CD4-positive, alpha-beta T cell (primary cell): ENCODE results near the gene GSDME. TPM values are rescaled to one million over a fixed set of nuclear protein-coding genes. Genes with fewer than 3 reads are reported as not detected.
A peak's percentile ranks its signal among the peaks of the same experiment; 100 is the strongest.

Experiments used
- ATAC-seq: fragments of 200-7000 bp; cut with Tn5 transposase; one replicate; pipeline ENCODE4 v1.10.0; 2022; ENCODE audit warnings: mild to moderate bottlenecking; ENCODE audit not compliant: poor library complexity
- CTCF ChIA-PET: fragments of 350-600 bp; sonication (Branson Sonifier 250); formaldehyde crosslinking; loops from one replicate; lab custom pipeline; 2021; ENCODE audit warnings: antibody characterized with exemption, inconsistent platforms; lab: Charles Lee
- POLR2A ChIA-PET: fragments of 350-600 bp; sonication (Branson Sonifier 250); formaldehyde crosslinking; loops from one replicate; lab custom pipeline; 2021; ENCODE audit warnings: antibody characterized with exemption, inconsistent platforms; lab: Charles Lee
- DNase-seq, 14 experiments: peaks; one replicate each; pipeline ENCODE4 v3.0.0-alpha.2; 2013 to 2020; ENCODE audit warnings: mixed read lengths in 2 of 14
- H3K27ac ChIP-seq, 2 donors: one replicate each; pipeline versions ENCODE4 v1.5.1 to v1.7.0; 2013; ENCODE audit warnings: low read length in 2 of 2, low read depth in 1 of 2, mild to moderate bottlenecking in 1 of 2
- H3K27me3 ChIP-seq, 2 experiments: 1 replicate in 1 of 2; 2 replicates in 1 of 2; pipeline versions ENCODE4 v1.6.1 to v1.7.0; 2013; ENCODE audit warnings: low read length in 2 of 2, control low read depth in 1 of 2, mild to moderate bottlenecking in 1 of 2, moderate library complexity in 1 of 2; ENCODE audit not compliant: insufficient read depth in 2 of 2, control insufficient read depth in 1 of 2
- H3K36me3 ChIP-seq: one replicate; pipeline ENCODE4 v1.6.1; 2013; ENCODE audit warnings: low read length, control low read depth; ENCODE audit not compliant: insufficient read depth
- H3K4me1 ChIP-seq: one replicate; pipeline ENCODE4 v1.6.1; 2013; ENCODE audit warnings: low read length, control low read depth; ENCODE audit not compliant: insufficient read depth
- H3K4me3 ChIP-seq: one replicate; pipeline ENCODE4 v1.5.1; 2013; ENCODE audit warnings: mild to moderate bottlenecking, low read length, moderate library complexity
- H3K9me3 ChIP-seq, 2 experiments: 1 replicate in 1 of 2; 2 replicates in 1 of 2; pipeline versions ENCODE4 v1.6.1 to v1.7.0; 2013; ENCODE audit warnings: low read length in 2 of 2, mild to moderate bottlenecking in 2 of 2, control low read depth in 1 of 2, moderate library complexity in 1 of 2; ENCODE audit not compliant: control insufficient read depth in 1 of 2, insufficient read depth in 1 of 2
- H3K27ac Mint-ChIP-seq: one replicate; pipeline ENCODE4 v1.8.0; 2020; ENCODE audit warnings: mixed read lengths
- H3K27me3 Mint-ChIP-seq: one replicate; pipeline ENCODE4 v1.8.0; 2021; ENCODE audit warnings: mixed read lengths
- H3K36me3 Mint-ChIP-seq: one replicate; pipeline ENCODE4 v1.8.0; 2021; ENCODE audit warnings: low read depth, mixed read lengths
- H3K4me1 Mint-ChIP-seq: one replicate; pipeline ENCODE4 v1.8.0; 2021; ENCODE audit warnings: low read depth, mixed read lengths
- H3K4me3 Mint-ChIP-seq: one replicate; pipeline ENCODE4 v1.8.0; 2020; ENCODE audit warnings: mild to moderate bottlenecking, mixed read lengths
- H3K9me3 Mint-ChIP-seq: one replicate; pipeline ENCODE4 v1.8.0; 2020; ENCODE audit warnings: mixed read lengths
- CTCF ChIP-seq: fragments of 200-600 bp; IDR thresholded peaks from one replicate; pipeline ENCODE4 v1.8.0; 2022; ENCODE audit warnings: antibody characterized with exemption, mild to moderate bottlenecking
- intact Hi-C, 2 experiments: fragments of 100-400 bp; cut with DNase I in 1 of 2; cut with micrococcal nuclease in 1 of 2; formaldehyde crosslinking; loops; one replicate each; pipeline versions ENCODE4 v1.15.1 to v1.9.0; 2023 to 2025; cut with DNase I, micrococcal nuclease
- total RNA-seq, 174 experiments: library from RNA in 2 of 174; stranded (reverse) in 2 of 174; gene quantifications; one replicate each; pipeline ENCODE4 v1.2.3 and lab custom pipeline; 2021 to 2026

GSDME gene
- total RNA-seq, 2 experiments from 2014 or later, result 0.19 TPM; not detected in 1

GRCh38 chr7:24783698-24784097, 26.4 kb upstream of the GSDME start:
- TF ChIP-seq CTCF, result no peak
- Mint-ChIP-seq H3K36me3 (peaks cover 6% of the 10 kb centered on the region), H3K27ac (no peak overlapping the region), H3K27me3 (no peaks in the 10 kb centered on the region), H3K9me3 (no peaks in the 10 kb centered on the region), H3K4me3 (no peak overlapping the region), H3K4me1 (no peaks in the 10 kb centered on the region)
- ChIA-PET POLR2A (no interaction called here), CTCF (no interaction called here)
- H3K9me3 ChIP-seq, result no peaks in the 10 kb centered on the region
- intact Hi-C loops, result no loop called here
- H3K36me3 ChIP-seq, result no peaks in the 10 kb centered on the region
- peak in 1 of 14 experiments; percentile 30 for DNase-seq
- H3K4me3 ChIP-seq, result no peak overlapping the region
- H3K27ac ChIP-seq, result no peak overlapping the region
- H3K4me1 ChIP-seq, result peaks cover 2% of the 10 kb centered on the region
- H3K27me3 ChIP-seq, result no peaks in the 10 kb centered on the region
- no peak for ATAC-seq

GRCh38 chr7:24781106-24781505, 23.8 kb upstream of the GSDME start:
- ChIA-PET CTCF (no interaction called here), POLR2A (no interaction called here)
- Mint-ChIP-seq H3K36me3 (peaks cover 6% of the 10 kb centered on the region), H3K27ac (no peak overlapping the region), H3K4me3 (no peak overlapping the region), H3K4me1 (no peaks in the 10 kb centered on the region), H3K27me3 (no peaks in the 10 kb centered on the region), H3K9me3 (no peaks in the 10 kb centered on the region)
- Histone ChIP-seq H3K36me3 (no peaks in the 10 kb centered on the region), H3K27ac (no peak overlapping the region), H3K4me3 (no peak overlapping the region), H3K27me3 (no peaks in the 10 kb centered on the region), H3K9me3 (no peaks in the 10 kb centered on the region), H3K4me1 (peaks cover 2% of the 10 kb centered on the region)
- intact Hi-C loops, result no loop called here
- TF ChIP-seq CTCF, result no peak
- DNase-seq (peak in 2 of 14 experiments; percentile 37 to 57), ATAC-seq (no peak)

- Mint-ChIP-seq H3K36me3 (peaks cover 6% of the 10 kb centered on the region), H3K9me3 (no peaks in the 10 kb centered on the region), H3K27me3 (no peaks in the 10 kb centered on the region), H3K4me1 (no peaks in the 10 kb centered on the region), H3K27ac (no peak overlapping the region), H3K4me3 (no peak overlapping the region)
- intact Hi-C loops, result no loop called here
- DNase-seq, result no peak
- peaks cover 2% of the 10 kb centered on the region for H3K4me1 ChIP-seq
- H3K9me3 ChIP-seq, result no peaks in the 10 kb centered on the region
- ATAC-seq, result no peak
- POLR2A ChIA-PET, result no interaction called here
- H3K36me3 ChIP-seq, result no peaks in the 10 kb centered on the region
- TF ChIP-seq CTCF, result no peak
- no peak overlapping the region for H3K27ac ChIP-seq
- CTCF ChIA-PET, result no interaction called here
- H3K27me3 ChIP-seq, result no peaks in the 10 kb centered on the region
- H3K4me3 ChIP-seq, result no peak overlapping the region
Measured at GRCh38 chr7:24779283-24779655, 22.0 kb upstream of the GSDME start.
